ENCODE results near the gene F2RL2. TPM values are rescaled to one million over a fixed set of nuclear protein-coding genes. Genes with fewer than 3 reads are reported as not detected.
A peak's percentile ranks its signal among the peaks of the same experiment; 100 is the strongest.

The F2RL2 gene
- total and polyA plus RNA-seq, 12 donors = 0.08 to 1.5 (median 0.36) TPM; not detected in 2

- H3K27ac ChIP-seq = no peak overlapping the region
- WGBS, 4 donors = 79 to 86% (median 81%) methylated on average over 7 of the region's 7 CpGs
- intact Hi-C loops (cut with DNase I) = loop anchor here in 1 of 2 donors (10.0 kb wide), 1 partner anchor 245 kb away; no protein-coding TSS in a partner anchor
- H3K4me3 ChIP-seq = no peak overlapping the region
- no peak for TF ChIP-seq POLR2A (IDR thresholded peaks at IDR 0.05)
- no peak for TF ChIP-seq CTCF (IDR thresholded peaks at IDR 0.05)
- H3K9me3 ChIP-seq (replicated peaks in 1 of 3) = no peaks in the 10 kb centered on the region
- no peaks in the 10 kb centered on the region for H3K36me3 ChIP-seq (replicated peaks in 1 of 2)
- H3K27me3 ChIP-seq = no peaks in the 10 kb centered on the region
- peak in 1 of 7 donors; percentile 12 for DNase-seq
- peaks cover 9 to 23% of the 10 kb centered on the region in 2 donors for H3K4me1 ChIP-seq (replicated peaks in 1 of 2)
Measured at GRCh38 chr5:76579166-76579937, 43.9 kb downstream of the F2RL2 start.

GRCh38 chr5:76576996-76577395 is 46.2 kb downstream of the F2RL2 start:
- H3K4me3 ChIP-seq = no peak overlapping the region
- H3K27ac ChIP-seq = no peak overlapping the region
- WGBS, 4 donors = 85 to 98% (median 91%) methylated on average over 4 of the region's 4 CpGs
- no peak for TF ChIP-seq POLR2A (IDR thresholded peaks at IDR 0.05)
- TF ChIP-seq CTCF (IDR thresholded peaks at IDR 0.05) = no peak
- H3K27me3 ChIP-seq = no peaks in the 10 kb centered on the region
- no peak for DNase-seq
- H3K9me3 ChIP-seq (replicated peaks in 1 of 3) = no peaks in the 10 kb centered on the region
- intact Hi-C loops (cut with DNase I) = loop anchor here in 1 of 2 donors (10.0 kb wide), 1 partner anchor 242 kb away; no protein-coding TSS in a partner anchor
- no peaks in the 10 kb centered on the region for H3K36me3 ChIP-seq (replicated peaks in 1 of 2)
- H3K4me1 ChIP-seq (replicated peaks in 1 of 2) = peaks cover 9 to 12% of the 10 kb centered on the region in 2 donors

GRCh38 chr5:76576450-76576849 is 46.8 kb downstream of the F2RL2 start:
- Histone ChIP-seq H3K4me1 (replicated peaks in 1 of 2) (peaks cover 9 to 12% of the 10 kb centered on the region in 2 donors), H3K27ac (no peak overlapping the region), H3K27me3 (no peaks in the 10 kb centered on the region), H3K36me3 (replicated peaks in 1 of 2) (no peaks in the 10 kb centered on the region), H3K4me3 (no peak overlapping the region), H3K9me3 (replicated peaks in 1 of 3) (no peaks in the 10 kb centered on the region)
- TF ChIP-seq CTCF (IDR thresholded peaks at IDR 0.05) (no peak), POLR2A (IDR thresholded peaks at IDR 0.05) (no peak)
- DNase-seq = no peak
- intact Hi-C loops (cut with DNase I) = loop anchor here in 1 of 2 donors (10.0 kb wide), 1 partner anchor 242 kb away; no protein-coding TSS in a partner anchor

GRCh38 chr5:76571559-76571958 is 51.6 kb downstream of the F2RL2 start:
- TF ChIP-seq POLR2A (IDR thresholded peaks at IDR 0.05) (no peak), CTCF (IDR thresholded peaks at IDR 0.05) (peak in 2 of 6 experiments; percentile 7 to 16)
- Histone ChIP-seq H3K4me1 (replicated peaks in 1 of 2) (no peaks in the 10 kb centered on the region), H3K9me3 (replicated peaks in 1 of 3) (no peaks in the 10 kb centered on the region), H3K27me3 (no peaks in the 10 kb centered on the region), H3K4me3 (no peak overlapping the region), H3K36me3 (replicated peaks in 1 of 2) (no peaks in the 10 kb centered on the region), H3K27ac (no peak overlapping the region)
- DNase-seq = no peak
- intact Hi-C loops (cut with DNase I) = loop anchor here in 1 of 2 donors (10.0 kb wide), 1 partner anchor 237 kb away; no protein-coding TSS in a partner anchor
